D721Med (cell line): ENCODE measurements around the gene MCF2L.

Source experiments
- DNase-seq: peaks from one replicate; pipeline ENCODE4 v3.0.0; 2011; ENCODE audit warnings: low spot score; ENCODE audit not compliant: insufficient read length
- FAIRE-seq: peaks from 2 replicates; lab custom pipeline; 2011; peaks lifted over from hg19 to GRCh38; lab: Jason Lieb, UNC
- CTCF ChIP-seq: IDR thresholded peaks from 2 replicates; pipeline ENCODE4 v1.5.1; 2012; ENCODE audit warnings: mild to moderate bottlenecking, control low read depth; ENCODE audit not compliant: insufficient read depth; ENCODE audit errors: missing control alignments

MCF2L gene

DNA sequence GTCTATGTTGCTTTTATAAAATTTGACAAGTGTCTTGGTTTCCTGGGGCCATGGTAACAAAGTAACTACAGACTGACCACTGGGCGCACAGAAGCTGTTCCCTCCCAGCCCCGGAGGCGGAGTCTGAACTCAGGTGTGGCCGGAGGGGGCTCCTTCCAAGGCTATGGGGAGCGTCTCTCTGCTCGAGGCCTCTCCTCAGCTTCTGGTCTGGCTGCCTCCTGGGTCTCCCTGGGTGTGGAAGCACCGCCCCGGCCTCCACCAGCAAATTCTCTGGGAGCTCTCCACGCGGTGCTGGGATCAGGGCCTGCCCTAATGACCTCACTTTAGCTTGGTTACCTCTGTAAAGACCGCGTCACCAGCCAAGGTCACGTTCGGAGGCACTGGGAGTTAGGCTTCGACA lies 90.9 kb downstream of the MCF2L start:
- FAIRE-seq (no peak), DNase-seq (no peak)
- TF ChIP-seq CTCF = no peak

DNA sequence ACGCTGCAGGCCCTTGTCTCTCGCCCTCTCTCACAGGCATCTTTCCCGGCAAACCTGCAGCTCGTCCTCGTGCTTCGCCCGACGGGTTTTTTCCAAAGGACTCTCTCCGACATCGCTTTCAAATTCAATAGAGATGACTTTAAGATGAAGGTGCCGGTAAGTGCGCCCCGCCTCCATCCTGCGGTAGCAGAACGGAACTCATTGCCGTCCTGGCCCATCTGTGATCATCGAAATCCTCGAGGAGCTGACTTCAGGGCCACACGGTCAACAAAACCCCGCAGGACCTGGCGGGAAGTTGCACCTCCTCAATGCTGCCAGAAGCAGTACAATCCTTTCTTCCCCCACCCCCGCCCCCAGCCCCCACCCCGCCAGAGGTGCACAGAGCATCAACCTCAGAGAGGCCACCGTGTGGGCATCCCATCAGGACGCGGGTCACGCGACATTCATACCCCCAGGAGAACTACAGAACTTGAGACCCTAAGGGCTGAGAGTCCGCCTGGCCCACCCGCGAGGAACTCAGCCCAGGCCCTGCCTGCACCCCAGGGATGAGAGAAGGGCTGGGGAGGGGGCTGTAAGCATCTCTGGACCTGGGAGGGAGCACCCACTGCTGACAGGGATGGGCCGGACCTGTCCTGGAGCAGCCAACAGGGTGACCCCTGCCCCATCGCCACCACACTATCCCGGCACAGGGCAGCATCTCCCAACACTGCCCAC lies 91.7 kb downstream of the MCF2L start:
- no peak for FAIRE-seq
- TF ChIP-seq CTCF = no peak
- no peak for DNase-seq

GRCh38 chr13:113061271-113061625 lies 92.2 kb downstream of the MCF2L start:
- DNase-seq (no peak), FAIRE-seq (no peak)
- no peak for TF ChIP-seq CTCF

DNA sequence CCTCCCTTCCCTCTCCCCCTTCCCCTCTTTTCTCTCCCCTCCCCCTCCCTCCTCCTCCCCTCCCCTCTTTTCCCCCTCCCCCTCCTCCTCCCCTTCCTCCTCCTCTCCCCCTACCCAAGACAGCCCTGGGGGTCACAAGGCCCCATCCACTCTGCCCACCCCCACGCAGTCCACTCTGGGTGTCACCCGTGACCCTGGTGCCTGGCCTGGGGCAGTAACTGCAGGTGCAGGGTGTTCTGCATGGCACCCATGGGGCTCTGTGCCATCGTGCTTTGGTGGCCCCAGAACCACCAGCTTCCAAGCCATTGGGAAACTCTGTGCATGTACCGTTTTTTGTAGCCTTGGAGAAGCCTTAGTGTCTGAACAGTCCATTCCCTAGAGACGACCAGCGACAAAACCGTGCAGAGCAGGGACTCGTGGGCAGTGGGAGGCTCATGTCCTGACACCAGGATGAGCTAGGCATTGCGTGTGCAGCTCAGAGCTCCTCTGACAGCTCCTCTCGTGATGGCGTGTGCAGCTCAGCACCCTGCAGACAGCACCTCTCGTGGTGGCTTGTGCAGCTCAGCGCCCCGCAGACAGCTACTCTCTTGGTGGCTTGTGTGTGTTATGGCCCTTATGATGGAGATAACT lies 92.9 kb downstream of the MCF2L start:
- no peak for TF ChIP-seq CTCF
- FAIRE-seq (no peak), DNase-seq (no peak)

- no peak for TF ChIP-seq CTCF
- no peak for FAIRE-seq
- DNase-seq = no peak
These were observed 93.7 kb downstream of the MCF2L start for GRCh38 chr13:113062691-113063090.

- TF ChIP-seq CTCF = no peak
- FAIRE-seq = no peak
- DNase-seq = no peak
These were observed 94.1 kb downstream of the MCF2L start for GRCh38 chr13:113063091-113063491.

- no peak for DNase-seq
- FAIRE-seq = no peak
- TF ChIP-seq CTCF = no peak
These were observed 95.1 kb downstream of the MCF2L start for GRCh38 chr13:113064000-113064533.
